ENCODE data around the gene PECR.

GRCh38 chr2:215994911-215995310 lies 86.7 kb downstream of the PECR start:
- TF ChIP-seq, protein P1, sequence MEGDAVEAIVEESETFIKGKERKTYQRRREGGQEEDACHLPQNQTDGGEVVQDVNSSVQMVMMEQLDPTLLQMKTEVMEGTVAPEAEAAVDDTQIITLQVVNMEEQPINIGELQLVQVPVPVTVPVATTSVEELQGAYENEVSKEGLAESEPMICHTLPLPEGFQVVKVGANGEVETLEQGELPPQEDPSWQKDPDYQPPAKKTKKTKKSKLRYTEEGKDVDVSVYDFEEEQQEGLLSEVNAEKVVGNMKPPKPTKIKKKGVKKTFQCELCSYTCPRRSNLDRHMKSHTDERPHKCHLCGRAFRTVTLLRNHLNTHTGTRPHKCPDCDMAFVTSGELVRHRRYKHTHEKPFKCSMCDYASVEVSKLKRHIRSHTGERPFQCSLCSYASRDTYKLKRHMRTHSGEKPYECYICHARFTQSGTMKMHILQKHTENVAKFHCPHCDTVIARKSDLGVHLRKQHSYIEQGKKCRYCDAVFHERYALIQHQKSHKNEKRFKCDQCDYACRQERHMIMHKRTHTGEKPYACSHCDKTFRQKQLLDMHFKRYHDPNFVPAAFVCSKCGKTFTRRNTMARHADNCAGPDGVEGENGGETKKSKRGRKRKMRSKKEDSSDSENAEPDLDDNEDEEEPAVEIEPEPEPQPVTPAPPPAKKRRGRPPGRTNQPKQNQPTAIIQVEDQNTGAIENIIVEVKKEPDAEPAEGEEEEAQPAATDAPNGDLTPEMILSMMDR (IDR thresholded peaks at IDR 0.05), result no peak
- TF ChIP-seq EZH2phosphoT487 (IDR thresholded peaks at IDR 0.05), result no peak
- TF ChIP-seq EZH2 (IDR thresholded peaks at IDR 0.05), result no peak

Measured in neural progenitor cell (in vitro differentiated cells).